ENCODE measurements around the gene LUZP4.

DNA sequence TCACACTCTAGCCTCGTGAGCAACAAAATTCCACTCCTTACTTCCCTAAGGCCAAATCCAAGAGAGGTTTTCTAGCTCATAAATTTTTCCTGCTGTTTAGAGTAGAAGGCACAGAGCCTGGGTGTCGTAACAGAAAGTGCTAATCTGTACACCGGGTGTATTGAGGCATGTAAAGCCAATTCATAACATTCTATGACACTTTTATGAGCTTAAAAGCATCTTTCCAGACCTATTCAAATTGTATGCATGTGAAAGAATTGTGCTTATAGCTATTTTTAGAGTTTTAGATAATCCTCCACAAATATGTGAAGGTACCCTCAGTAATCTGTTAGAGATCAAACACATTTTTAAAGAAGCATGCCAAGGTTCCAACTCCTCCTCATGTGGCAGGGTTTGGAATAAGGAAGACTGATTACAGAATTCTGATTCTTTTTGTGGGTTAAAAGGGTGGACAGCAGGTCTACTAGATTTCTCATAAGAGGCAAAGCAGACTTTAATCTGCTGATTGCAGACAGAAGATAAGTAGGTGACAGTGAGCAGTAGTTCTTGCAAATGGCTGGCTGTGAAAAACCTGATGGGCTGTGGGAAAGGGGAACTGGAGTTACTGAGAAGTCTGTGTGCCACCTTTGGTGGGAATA is 30.2 kb upstream of the LUZP4 start:
- TF ChIP-seq POLR2A (IDR thresholded peaks at IDR 0.05; ENCODE audit: low read length), result no peak
- no peak for TF ChIP-seq GATA1 (IDR thresholded peaks at IDR 0.05; ENCODE audit: low read depth, low read length)

All from erythroblast (primary cell).